ENCODE measurements around the gene SPACA9.

SPACA9 gene

GRCh38 chr9:132866898-132867297, 11.8 kb upstream of the SPACA9 start:
- no peak for DNase-seq
- Histone ChIP-seq H3K79me1 (ENCODE audit: low read length) (no peaks in the 10 kb centered on the region), H3K27me3 (ENCODE audit: insufficient read depth, low read length, poor library complexity) (no peaks in the 10 kb centered on the region), H3K4me3 (ENCODE audit: low read length) (no peak overlapping the region), H3K4me1 (ENCODE audit: control insufficient read depth, low read depth, low read length) (no peaks in the 10 kb centered on the region), H2AK5ac (ENCODE audit: low read length) (no peak overlapping the region), H3K56ac (ENCODE audit: low read length) (no peak overlapping the region), H3K27ac (ENCODE audit: low read depth, low read length) (no peak overlapping the region), H3K4me2 (ENCODE audit: low read length) (no peak overlapping the region), H3K79me2 (ENCODE audit: control insufficient read depth, insufficient read depth, low read length) (no peaks in the 10 kb centered on the region), H4K8ac (ENCODE audit: low read depth, low read length) (no peak overlapping the region), H3K23ac (ENCODE audit: low read length) (no peak overlapping the region), H4K5ac (ENCODE audit: low read length) (no peak overlapping the region), H3K18ac (ENCODE audit: low read length) (no peak overlapping the region), H3K36me3 (ENCODE audit: control insufficient read depth, insufficient read depth, low read length) (no peaks in the 10 kb centered on the region), H2BK5ac (ENCODE audit: low read length) (no peak overlapping the region), H2BK15ac (replicated peaks; ENCODE audit: low read depth) (no peak overlapping the region), H3K4ac (ENCODE audit: low read depth, low read length) (no peak overlapping the region), H2BK120ac (ENCODE audit: low read depth, low read length) (no peak overlapping the region), H3K9ac (ENCODE audit: low read length) (no peak overlapping the region)
- WGBS (ENCODE audit: extremely low coverage, insufficient coverage, low lambda C conversion rate): no CpG with 5 or more reads among the region's 8 CpGs

GRCh38 chr9:132869266-132869665, 9.4 kb upstream of the SPACA9 start:
- Histone ChIP-seq H2BK15ac (replicated peaks; ENCODE audit: low read depth) (no peak overlapping the region), H2BK120ac (ENCODE audit: low read depth, low read length) (no peak overlapping the region), H4K5ac (ENCODE audit: low read length) (no peak overlapping the region), H3K27me3 (ENCODE audit: insufficient read depth, low read length, poor library complexity) (no peaks in the 10 kb centered on the region), H4K8ac (ENCODE audit: low read depth, low read length) (no peak overlapping the region), H3K56ac (ENCODE audit: low read length) (no peak overlapping the region), H3K18ac (ENCODE audit: low read length) (no peak overlapping the region), H2BK5ac (ENCODE audit: low read length) (no peak overlapping the region), H3K4ac (ENCODE audit: low read depth, low read length) (no peak overlapping the region), H3K27ac (ENCODE audit: low read depth, low read length) (no peak overlapping the region), H3K23ac (ENCODE audit: low read length) (no peak overlapping the region), H3K79me1 (ENCODE audit: low read length) (no peaks in the 10 kb centered on the region), H3K79me2 (ENCODE audit: control insufficient read depth, insufficient read depth, low read length) (no peaks in the 10 kb centered on the region), H3K4me3 (ENCODE audit: low read length) (no peak overlapping the region), H2AK5ac (ENCODE audit: low read length) (no peak overlapping the region), H3K4me2 (ENCODE audit: low read length) (no peak overlapping the region), H3K36me3 (ENCODE audit: control insufficient read depth, insufficient read depth, low read length) (no peaks in the 10 kb centered on the region), H3K9ac (ENCODE audit: low read length) (no peak overlapping the region), H3K4me1 (ENCODE audit: control insufficient read depth, low read depth, low read length) (no peaks in the 10 kb centered on the region)
- DNase-seq: no peak
- WGBS (ENCODE audit: extremely low coverage, insufficient coverage, low lambda C conversion rate): no CpG with 5 or more reads among the region's 9 CpGs

GRCh38 chr9:132873403-132873802, 5.3 kb upstream of the SPACA9 start:
- no peak for DNase-seq
- H3K27me3 ChIP-seq (ENCODE audit: insufficient read depth, low read length, poor library complexity): no peaks in the 10 kb centered on the region
- no peak overlapping the region for H3K27ac ChIP-seq (ENCODE audit: low read depth, low read length)
- H3K36me3 ChIP-seq (ENCODE audit: control insufficient read depth, insufficient read depth, low read length): no peaks in the 10 kb centered on the region
- no peak overlapping the region for H3K4me3 ChIP-seq (ENCODE audit: low read length)
- no peak overlapping the region for H4K5ac ChIP-seq (ENCODE audit: low read length)
- no peaks in the 10 kb centered on the region for H3K4me1 ChIP-seq (ENCODE audit: control insufficient read depth, low read depth, low read length)
- H2AK5ac ChIP-seq (ENCODE audit: low read length): no peak overlapping the region
- no peak overlapping the region for H3K18ac ChIP-seq (ENCODE audit: low read length)
- no peak overlapping the region for H2BK15ac ChIP-seq (replicated peaks; ENCODE audit: low read depth)
- H4K8ac ChIP-seq (ENCODE audit: low read depth, low read length): no peak overlapping the region
- no CpG with 5 or more reads among the region's 7 CpGs for WGBS (ENCODE audit: extremely low coverage, insufficient coverage, low lambda C conversion rate)
- no peaks in the 10 kb centered on the region for H3K79me1 ChIP-seq (ENCODE audit: low read length)
- no peak overlapping the region for H3K4ac ChIP-seq (ENCODE audit: low read depth, low read length)
- no peak overlapping the region for H3K23ac ChIP-seq (ENCODE audit: low read length)
- H3K9ac ChIP-seq (ENCODE audit: low read length): no peak overlapping the region
- H3K79me2 ChIP-seq (ENCODE audit: control insufficient read depth, insufficient read depth, low read length): no peaks in the 10 kb centered on the region
- H2BK5ac ChIP-seq (ENCODE audit: low read length): no peak overlapping the region
- no peak overlapping the region for H3K56ac ChIP-seq (ENCODE audit: low read length)
- H2BK120ac ChIP-seq (ENCODE audit: low read depth, low read length): no peak overlapping the region
- no peak overlapping the region for H3K4me2 ChIP-seq (ENCODE audit: low read length)

- Histone ChIP-seq H2AK5ac (ENCODE audit: low read length) (no peak overlapping the region), H4K5ac (ENCODE audit: low read length) (no peak overlapping the region), H3K4me3 (ENCODE audit: low read length) (no peak overlapping the region), H3K9ac (ENCODE audit: low read length) (no peak overlapping the region), H3K4me1 (ENCODE audit: control insufficient read depth, low read depth, low read length) (no peaks in the 10 kb centered on the region), H3K23ac (ENCODE audit: low read length) (no peak overlapping the region), H3K79me2 (ENCODE audit: control insufficient read depth, insufficient read depth, low read length) (no peaks in the 10 kb centered on the region), H3K27ac (ENCODE audit: low read depth, low read length) (no peak overlapping the region), H3K18ac (ENCODE audit: low read length) (no peak overlapping the region), H3K4ac (ENCODE audit: low read depth, low read length) (no peak overlapping the region), H3K56ac (ENCODE audit: low read length) (no peak overlapping the region), H2BK120ac (ENCODE audit: low read depth, low read length) (no peak overlapping the region), H2BK5ac (ENCODE audit: low read length) (no peak overlapping the region), H3K4me2 (ENCODE audit: low read length) (no peak overlapping the region), H4K8ac (ENCODE audit: low read depth, low read length) (no peak overlapping the region), H3K36me3 (ENCODE audit: control insufficient read depth, insufficient read depth, low read length) (no peaks in the 10 kb centered on the region), H3K79me1 (ENCODE audit: low read length) (no peaks in the 10 kb centered on the region), H2BK15ac (replicated peaks; ENCODE audit: low read depth) (no peak overlapping the region), H3K27me3 (ENCODE audit: insufficient read depth, low read length, poor library complexity) (no peaks in the 10 kb centered on the region)
- WGBS (ENCODE audit: extremely low coverage, insufficient coverage, low lambda C conversion rate): no CpG with 5 or more reads among the region's 5 CpGs
- no peak for DNase-seq
Measured at GRCh38 chr9:132875159-132875558, 3.5 kb upstream of the SPACA9 start.

GRCh38 chr9:132876849-132877248, 1.8 kb upstream of the SPACA9 start:
- WGBS (ENCODE audit: extremely low coverage, insufficient coverage, low lambda C conversion rate): no CpG with 5 or more reads among the region's 3 CpGs

GRCh38 chr9:132877458-132877823, 1.3 kb upstream of the SPACA9 start:
- H3K79me1 ChIP-seq (ENCODE audit: low read length): no peaks in the 10 kb centered on the region
- no peak overlapping the region for H3K4me3 ChIP-seq (ENCODE audit: low read length)
- H3K23ac ChIP-seq (ENCODE audit: low read length): no peak overlapping the region
- H3K27ac ChIP-seq (ENCODE audit: low read depth, low read length): no peak overlapping the region
- H2BK120ac ChIP-seq (ENCODE audit: low read depth, low read length): no peak overlapping the region
- no peak overlapping the region for H3K18ac ChIP-seq (ENCODE audit: low read length)
- no peak overlapping the region for H3K4ac ChIP-seq (ENCODE audit: low read depth, low read length)
- DNase-seq: no peak
- H3K4me1 ChIP-seq (ENCODE audit: control insufficient read depth, low read depth, low read length): no peaks in the 10 kb centered on the region
- H2AK5ac ChIP-seq (ENCODE audit: low read length): no peak overlapping the region
- H3K36me3 ChIP-seq (ENCODE audit: control insufficient read depth, insufficient read depth, low read length): no peaks in the 10 kb centered on the region
- peak overlapping the region; percentile 90 for H3K4me2 ChIP-seq (ENCODE audit: low read length)
- H3K9ac ChIP-seq (ENCODE audit: low read length): peak overlapping the region; percentile 62
- H3K56ac ChIP-seq (ENCODE audit: low read length): no peak overlapping the region
- H2BK15ac ChIP-seq (replicated peaks; ENCODE audit: low read depth): no peak overlapping the region
- no peaks in the 10 kb centered on the region for H3K27me3 ChIP-seq (ENCODE audit: insufficient read depth, low read length, poor library complexity)
- H4K5ac ChIP-seq (ENCODE audit: low read length): no peak overlapping the region
- H4K8ac ChIP-seq (ENCODE audit: low read depth, low read length): no peak overlapping the region
- no peak overlapping the region for H2BK5ac ChIP-seq (ENCODE audit: low read length)
- no peaks in the 10 kb centered on the region for H3K79me2 ChIP-seq (ENCODE audit: control insufficient read depth, insufficient read depth, low read length)
- no CpG with 5 or more reads among the region's 14 CpGs for WGBS (ENCODE audit: extremely low coverage, insufficient coverage, low lambda C conversion rate)

More at GRCh38 chr9:132876849-132877248, 1.8 kb upstream of the SPACA9 start:
- Histone ChIP-seq H3K56ac (ENCODE audit: low read length) (no peak overlapping the region), H3K4me1 (ENCODE audit: control insufficient read depth, low read depth, low read length) (no peaks in the 10 kb centered on the region), H2BK5ac (ENCODE audit: low read length) (no peak overlapping the region), H2BK120ac (ENCODE audit: low read depth, low read length) (no peak overlapping the region), H3K79me1 (ENCODE audit: low read length) (no peaks in the 10 kb centered on the region), H3K27me3 (ENCODE audit: insufficient read depth, low read length, poor library complexity) (no peaks in the 10 kb centered on the region), H3K23ac (ENCODE audit: low read length) (no peak overlapping the region), H3K79me2 (ENCODE audit: control insufficient read depth, insufficient read depth, low read length) (no peaks in the 10 kb centered on the region), H3K9ac (ENCODE audit: low read length) (no peak overlapping the region), H2AK5ac (ENCODE audit: low read length) (no peak overlapping the region), H3K4me3 (ENCODE audit: low read length) (no peak overlapping the region), H4K5ac (ENCODE audit: low read length) (no peak overlapping the region), H3K4me2 (ENCODE audit: low read length) (no peak overlapping the region), H4K8ac (ENCODE audit: low read depth, low read length) (no peak overlapping the region), H3K36me3 (ENCODE audit: control insufficient read depth, insufficient read depth, low read length) (no peaks in the 10 kb centered on the region), H2BK15ac (replicated peaks; ENCODE audit: low read depth) (no peak overlapping the region), H3K4ac (ENCODE audit: low read depth, low read length) (no peak overlapping the region), H3K27ac (ENCODE audit: low read depth, low read length) (no peak overlapping the region), H3K18ac (ENCODE audit: low read length) (no peak overlapping the region)
- no peak for DNase-seq
